NCI-H748 (cell line): ENCODE results near the gene RALGPS1.

Source experiments
- DNase-seq: peaks from one replicate; lab custom pipeline; 2025; ENCODE audit not compliant: unreplicated experiment; lab: John Stamatoyannopoulos, UW

RALGPS1 gene

GRCh38 chr9:127185181-127185580, 270.6 kb downstream of the RALGPS1 start:
- DNase-seq, result no peak

GRCh38 chr9:127185931-127186781, 271.6 kb downstream of the RALGPS1 start:
- DNase-seq, result no peak

- no peak for DNase-seq
These were observed 272.2 kb downstream of the RALGPS1 start for GRCh38 chr9:127186806-127187205.

- DNase-seq, result no peak
These were observed 272.8 kb downstream of the RALGPS1 start for GRCh38 chr9:127187231-127187956.

GRCh38 chr9:127188396-127188795, 273.8 kb downstream of the RALGPS1 start:
- no peak for DNase-seq

GRCh38 chr9:127189628-127190027, 275.0 kb downstream of the RALGPS1 start:
- DNase-seq, result no peak

GRCh38 chr9:127192744-127193143, 278.2 kb downstream of the RALGPS1 start:
- DNase-seq, result no peak

- no peak for DNase-seq
These were observed 278.9 kb downstream of the RALGPS1 start for GRCh38 chr9:127193483-127193882.

GRCh38 chr9:127194881-127195713, 280.5 kb downstream of the RALGPS1 start:
- no peak for DNase-seq

GRCh38 chr9:127195976-127196825, 281.6 kb downstream of the RALGPS1 start:
- no peak for DNase-seq

GRCh38 chr9:127196826-127197145, 282.2 kb downstream of the RALGPS1 start:
- DNase-seq, result no peak

- DNase-seq, result no peak
These were observed 282.7 kb downstream of the RALGPS1 start for GRCh38 chr9:127197186-127197860.

GRCh38 chr9:127197861-127198430, 283.4 kb downstream of the RALGPS1 start:
- no peak for DNase-seq

GRCh38 chr9:127198587-127198986, 284.0 kb downstream of the RALGPS1 start:
- no peak for DNase-seq

GRCh38 chr9:127199001-127199791, 284.6 kb downstream of the RALGPS1 start:
- DNase-seq, result peak; percentile 57

GRCh38 chr9:127200106-127200862, 285.7 kb downstream of the RALGPS1 start:
- DNase-seq, result no peak

GRCh38 chr9:127201071-127201541, 286.5 kb downstream of the RALGPS1 start:
- DNase-seq, result no peak

- DNase-seq, result no peak
These were observed 287.1 kb downstream of the RALGPS1 start for GRCh38 chr9:127201731-127202130.
